Measurements from ENCODE around the gene SMPX.

DNA sequence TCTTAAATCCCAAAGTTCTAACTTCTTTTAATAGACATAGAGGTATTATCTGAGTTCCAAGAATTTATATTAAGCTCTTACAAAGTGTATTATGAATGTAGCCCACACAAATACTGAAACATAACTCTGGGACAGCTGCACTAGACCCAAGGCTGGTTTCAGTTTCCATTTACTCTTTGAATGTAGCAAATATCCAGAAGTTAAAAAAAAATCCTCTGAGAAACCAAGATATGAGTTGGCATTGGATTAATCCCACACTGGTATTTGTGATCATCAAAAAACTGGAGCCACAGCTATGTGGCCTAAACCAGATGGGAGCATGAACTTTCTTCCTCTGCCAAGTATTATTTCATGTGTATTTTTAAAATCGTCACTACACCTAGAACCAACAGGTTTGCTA is 23.6 kb upstream of the SMPX start:
- TF ChIP-seq, protein P1, sequence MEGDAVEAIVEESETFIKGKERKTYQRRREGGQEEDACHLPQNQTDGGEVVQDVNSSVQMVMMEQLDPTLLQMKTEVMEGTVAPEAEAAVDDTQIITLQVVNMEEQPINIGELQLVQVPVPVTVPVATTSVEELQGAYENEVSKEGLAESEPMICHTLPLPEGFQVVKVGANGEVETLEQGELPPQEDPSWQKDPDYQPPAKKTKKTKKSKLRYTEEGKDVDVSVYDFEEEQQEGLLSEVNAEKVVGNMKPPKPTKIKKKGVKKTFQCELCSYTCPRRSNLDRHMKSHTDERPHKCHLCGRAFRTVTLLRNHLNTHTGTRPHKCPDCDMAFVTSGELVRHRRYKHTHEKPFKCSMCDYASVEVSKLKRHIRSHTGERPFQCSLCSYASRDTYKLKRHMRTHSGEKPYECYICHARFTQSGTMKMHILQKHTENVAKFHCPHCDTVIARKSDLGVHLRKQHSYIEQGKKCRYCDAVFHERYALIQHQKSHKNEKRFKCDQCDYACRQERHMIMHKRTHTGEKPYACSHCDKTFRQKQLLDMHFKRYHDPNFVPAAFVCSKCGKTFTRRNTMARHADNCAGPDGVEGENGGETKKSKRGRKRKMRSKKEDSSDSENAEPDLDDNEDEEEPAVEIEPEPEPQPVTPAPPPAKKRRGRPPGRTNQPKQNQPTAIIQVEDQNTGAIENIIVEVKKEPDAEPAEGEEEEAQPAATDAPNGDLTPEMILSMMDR (IDR thresholded peaks at IDR 0.05), result no peak
- TF ChIP-seq POLR2A (IDR thresholded peaks at IDR 0.05), result no peak

Measured in testis (tissue), 2 donors.